ENCODE results near the gene DENND2A.
A peak's percentile ranks its signal among the peaks of the same experiment; 100 is the strongest.
"Not testable (repeated sequence)": the region's sequence is repeated elsewhere in the genome, so short reads cannot be mapped to it uniquely, and the experiment has no call there.

The DENND2A gene

DNA sequence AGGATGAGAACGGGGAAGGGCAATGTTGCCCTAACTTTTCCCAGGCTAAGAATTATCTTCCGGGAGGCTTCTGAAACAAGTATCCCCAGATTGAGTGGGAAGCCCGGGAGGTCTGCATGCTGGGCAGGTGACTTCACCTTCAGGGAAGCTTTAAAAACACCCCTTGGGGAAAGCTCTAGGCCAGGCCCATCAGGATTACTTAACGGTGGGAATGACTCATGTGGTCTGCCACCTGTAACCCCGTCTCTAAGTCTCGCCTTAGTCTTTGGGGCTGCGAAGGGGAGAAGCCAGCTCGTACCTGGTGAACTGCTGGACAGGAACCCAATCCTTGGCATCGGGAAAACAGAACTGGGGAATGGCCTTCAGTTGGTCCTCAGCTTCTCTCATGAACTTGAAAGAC lies 81.2 kb downstream of the DENND2A start:
- H3K4me3 ChIP-seq (ENCODE audit: low read length): no peak overlapping the region
- TF ChIP-seq, protein P1, sequence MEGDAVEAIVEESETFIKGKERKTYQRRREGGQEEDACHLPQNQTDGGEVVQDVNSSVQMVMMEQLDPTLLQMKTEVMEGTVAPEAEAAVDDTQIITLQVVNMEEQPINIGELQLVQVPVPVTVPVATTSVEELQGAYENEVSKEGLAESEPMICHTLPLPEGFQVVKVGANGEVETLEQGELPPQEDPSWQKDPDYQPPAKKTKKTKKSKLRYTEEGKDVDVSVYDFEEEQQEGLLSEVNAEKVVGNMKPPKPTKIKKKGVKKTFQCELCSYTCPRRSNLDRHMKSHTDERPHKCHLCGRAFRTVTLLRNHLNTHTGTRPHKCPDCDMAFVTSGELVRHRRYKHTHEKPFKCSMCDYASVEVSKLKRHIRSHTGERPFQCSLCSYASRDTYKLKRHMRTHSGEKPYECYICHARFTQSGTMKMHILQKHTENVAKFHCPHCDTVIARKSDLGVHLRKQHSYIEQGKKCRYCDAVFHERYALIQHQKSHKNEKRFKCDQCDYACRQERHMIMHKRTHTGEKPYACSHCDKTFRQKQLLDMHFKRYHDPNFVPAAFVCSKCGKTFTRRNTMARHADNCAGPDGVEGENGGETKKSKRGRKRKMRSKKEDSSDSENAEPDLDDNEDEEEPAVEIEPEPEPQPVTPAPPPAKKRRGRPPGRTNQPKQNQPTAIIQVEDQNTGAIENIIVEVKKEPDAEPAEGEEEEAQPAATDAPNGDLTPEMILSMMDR (IDR thresholded peaks at IDR 0.05; ENCODE audit: insufficient read depth, low read depth, low read length, missing control alignments): no peak
- peak; percentile 48 for DNase-seq (ENCODE audit: low read depth)

DNA sequence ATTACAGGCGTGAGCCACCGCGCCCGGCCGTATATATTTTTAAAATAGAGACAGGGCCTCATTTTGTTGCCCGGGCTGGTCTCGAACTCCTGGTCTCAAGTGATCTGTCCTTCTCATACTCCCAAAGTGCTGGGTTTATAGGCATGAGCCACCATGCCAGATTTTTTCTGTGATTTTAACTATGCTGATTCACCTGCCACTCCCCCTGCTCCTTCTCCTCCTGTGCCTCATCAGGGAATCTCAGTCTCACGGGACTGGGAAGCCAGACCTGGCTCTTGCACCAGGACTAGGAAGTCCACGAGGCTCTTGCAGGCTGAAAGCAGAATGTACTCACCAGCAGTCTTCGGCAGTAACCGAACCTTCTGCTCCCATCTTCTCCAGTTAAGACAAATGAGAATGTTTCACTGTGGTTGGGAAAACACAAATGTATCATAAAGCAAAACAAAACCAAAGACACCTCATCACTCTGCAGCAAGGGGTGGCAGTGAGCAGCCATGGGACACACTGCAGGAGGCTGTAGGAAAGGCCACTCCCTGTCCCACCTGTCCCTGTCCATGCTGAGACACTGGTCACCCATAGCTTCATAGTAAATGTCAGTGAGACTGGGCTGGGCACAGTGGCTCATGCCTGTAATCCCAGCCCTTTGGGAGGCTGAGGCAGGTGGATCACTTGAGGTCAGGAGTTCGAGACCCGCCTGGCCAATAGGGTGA lies 82.6 kb downstream of the DENND2A start:
- TF ChIP-seq, protein P1 (IDR thresholded peaks at IDR 0.05; ENCODE audit: insufficient read depth, low read depth, low read length, missing control alignments): no peak
- no peak overlapping the region for H3K4me3 ChIP-seq (ENCODE audit: low read length)
- peak; percentile 48 for DNase-seq (ENCODE audit: low read depth)

DNA sequence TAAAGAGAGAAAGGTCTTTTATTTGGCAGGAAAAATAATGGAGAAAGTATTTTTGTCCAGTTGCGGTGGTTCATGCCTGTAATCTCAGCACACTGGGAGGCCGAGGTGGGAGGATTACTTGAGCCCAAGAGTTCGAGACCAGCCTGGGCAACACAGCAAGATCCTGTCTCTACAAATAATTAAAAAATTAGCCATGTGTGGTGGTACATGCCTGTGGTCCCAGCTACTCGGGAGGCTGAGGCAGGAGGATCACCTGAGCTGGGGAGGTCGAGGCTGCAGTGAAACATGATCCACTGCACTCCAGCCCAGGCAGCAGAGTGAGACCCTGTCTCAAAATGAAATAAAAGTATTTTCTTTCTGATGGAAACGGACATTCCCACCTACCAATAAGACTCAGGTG lies 83.5 kb downstream of the DENND2A start:
- TF ChIP-seq, protein P1 (IDR thresholded peaks at IDR 0.05; ENCODE audit: insufficient read depth, low read depth, low read length, missing control alignments): no peak
- DNase-seq (ENCODE audit: low read depth): no peak
- no peak overlapping the region for H3K4me3 ChIP-seq (ENCODE audit: low read length)

DNA sequence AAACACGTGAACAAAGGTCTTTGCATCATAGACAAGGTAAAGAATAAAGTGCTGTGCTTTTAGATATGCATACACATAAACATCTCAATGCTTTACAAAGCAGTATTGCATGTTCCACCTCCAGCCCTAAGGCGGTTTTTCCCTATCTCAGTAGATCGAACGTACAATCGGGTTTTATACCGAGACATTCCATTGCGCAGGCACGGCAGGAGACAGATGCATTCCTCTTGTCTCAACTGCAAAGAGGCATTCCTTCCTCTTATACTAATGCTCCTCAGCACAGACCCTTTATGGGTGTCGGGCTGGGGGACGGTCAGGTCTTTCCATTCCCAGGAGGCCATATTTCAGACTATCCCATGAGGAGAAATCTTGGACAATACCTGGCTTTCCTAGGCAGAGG lies 87.4 kb downstream of the DENND2A start:
- DNase-seq (ENCODE audit: low read depth); H3K4me3 ChIP-seq (ENCODE audit: low read length): not testable (repeated sequence)

DNA sequence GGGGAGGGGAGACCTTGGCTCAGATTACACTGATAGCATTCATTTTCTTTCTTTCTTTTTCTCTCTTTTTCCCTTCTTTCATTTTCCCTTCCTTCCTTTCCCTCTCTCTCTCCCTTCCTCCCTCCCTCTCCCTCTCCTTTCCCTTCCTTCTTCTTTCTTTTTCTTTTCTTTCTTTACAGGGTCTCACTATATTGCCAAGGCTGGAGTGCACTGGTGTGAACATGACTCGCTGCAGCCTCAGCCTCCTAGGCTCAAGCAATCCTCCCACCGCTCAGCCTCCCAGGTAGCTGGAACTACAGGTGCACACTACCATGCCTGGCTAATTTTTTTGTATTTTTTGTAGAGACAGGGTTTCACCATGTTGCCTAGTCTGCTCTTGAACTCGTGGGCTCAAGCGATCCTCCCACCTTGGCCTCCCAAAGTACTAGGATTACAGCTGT lies 88.4 kb downstream of the DENND2A start:
- H3K4me3 ChIP-seq (ENCODE audit: low read length): no peak overlapping the region
- DNase-seq (ENCODE audit: low read depth): no peak
- TF ChIP-seq, protein P1 (IDR thresholded peaks at IDR 0.05; ENCODE audit: insufficient read depth, low read depth, low read length, missing control alignments): no peak

DNA sequence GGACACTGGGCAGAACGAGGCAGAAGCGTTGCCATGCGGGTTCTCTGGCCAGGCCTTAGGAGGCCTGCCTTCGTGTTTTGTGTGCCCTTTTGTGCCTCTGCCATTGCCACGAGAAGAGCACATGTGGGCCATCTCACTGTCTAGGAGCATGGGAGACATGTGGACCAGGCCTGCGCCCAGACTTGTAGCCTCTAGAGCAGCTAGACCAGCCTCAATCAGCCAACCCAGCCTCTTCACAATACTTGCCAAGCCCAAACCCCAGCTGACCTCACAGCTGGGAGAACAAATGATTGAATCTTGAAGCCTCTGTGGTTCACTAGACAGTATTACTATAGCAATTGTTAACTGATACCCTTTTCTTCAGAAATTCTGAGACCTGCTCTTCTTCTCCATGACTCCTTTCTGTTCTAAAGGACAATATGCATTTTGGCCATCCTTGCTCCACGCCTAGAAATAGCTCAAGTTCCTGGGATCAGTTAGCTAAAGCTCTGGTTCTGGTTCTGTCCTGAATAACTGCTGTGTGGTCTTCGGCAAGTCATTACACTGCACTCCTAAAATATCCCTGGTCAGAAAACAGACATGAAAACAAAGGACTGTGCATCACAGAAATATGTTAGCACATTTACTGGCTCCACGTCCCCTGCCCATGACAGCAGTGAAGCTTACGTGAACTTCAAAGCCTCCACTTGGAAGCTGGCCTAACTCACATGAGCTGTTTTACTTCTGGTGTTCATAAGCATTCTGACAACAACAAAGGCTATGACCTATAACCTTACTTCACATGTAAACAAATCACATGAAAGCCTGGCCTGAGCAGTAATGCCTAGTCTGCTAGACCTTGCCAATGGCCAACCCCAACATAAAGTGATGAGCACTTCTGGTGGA lies 89.0 kb downstream of the DENND2A start:
- H3K4me3 ChIP-seq (ENCODE audit: low read length): no peak overlapping the region
- peak; percentile 16 for DNase-seq (ENCODE audit: low read depth)
- TF ChIP-seq, protein P1 (IDR thresholded peaks at IDR 0.05; ENCODE audit: insufficient read depth, low read depth, low read length, missing control alignments): no peak

DNA sequence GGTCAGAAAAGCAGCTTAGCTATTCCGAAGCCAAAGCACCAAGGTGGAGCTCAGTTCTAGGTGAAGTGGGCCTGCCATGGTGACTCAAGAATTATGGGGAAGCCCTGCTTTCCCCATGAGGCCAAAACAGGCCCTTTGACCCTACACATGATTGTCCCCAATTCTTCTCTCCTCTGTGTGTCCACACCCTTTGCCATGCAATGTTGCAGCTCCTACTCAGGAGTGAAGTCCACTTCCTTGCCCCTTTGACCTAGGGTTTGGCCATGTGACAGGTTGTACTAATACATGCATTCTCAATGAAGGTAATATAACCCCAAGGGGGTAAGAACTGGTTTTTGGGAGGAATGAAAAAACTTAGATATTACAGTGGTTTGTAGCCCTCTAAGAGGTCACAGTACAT lies 93.7 kb downstream of the DENND2A start:
- TF ChIP-seq, protein P1 (IDR thresholded peaks at IDR 0.05; ENCODE audit: insufficient read depth, low read depth, low read length, missing control alignments): no peak
- H3K4me3 ChIP-seq (ENCODE audit: low read length): no peak overlapping the region
- no peak for DNase-seq (ENCODE audit: low read depth)
